Stimulated activated CD8-positive, alpha-beta memory T cell treated with anti-CD3 and anti-CD28 coated beads, Interleukin-4, amount 100 ng/mL, for 1 hour (primary cell): ENCODE results near the gene DOK4.
A peak's percentile ranks its signal among the peaks of the same experiment; 100 is the strongest.

Experiments used
- DNase-seq, 2 donors: peaks; one replicate each; pipeline ENCODE4 v3.0.0-alpha.2; 2020; ENCODE audit warnings: low read depth in 2 of 2, low spot score in 1 of 2

DOK4 gene

DNA sequence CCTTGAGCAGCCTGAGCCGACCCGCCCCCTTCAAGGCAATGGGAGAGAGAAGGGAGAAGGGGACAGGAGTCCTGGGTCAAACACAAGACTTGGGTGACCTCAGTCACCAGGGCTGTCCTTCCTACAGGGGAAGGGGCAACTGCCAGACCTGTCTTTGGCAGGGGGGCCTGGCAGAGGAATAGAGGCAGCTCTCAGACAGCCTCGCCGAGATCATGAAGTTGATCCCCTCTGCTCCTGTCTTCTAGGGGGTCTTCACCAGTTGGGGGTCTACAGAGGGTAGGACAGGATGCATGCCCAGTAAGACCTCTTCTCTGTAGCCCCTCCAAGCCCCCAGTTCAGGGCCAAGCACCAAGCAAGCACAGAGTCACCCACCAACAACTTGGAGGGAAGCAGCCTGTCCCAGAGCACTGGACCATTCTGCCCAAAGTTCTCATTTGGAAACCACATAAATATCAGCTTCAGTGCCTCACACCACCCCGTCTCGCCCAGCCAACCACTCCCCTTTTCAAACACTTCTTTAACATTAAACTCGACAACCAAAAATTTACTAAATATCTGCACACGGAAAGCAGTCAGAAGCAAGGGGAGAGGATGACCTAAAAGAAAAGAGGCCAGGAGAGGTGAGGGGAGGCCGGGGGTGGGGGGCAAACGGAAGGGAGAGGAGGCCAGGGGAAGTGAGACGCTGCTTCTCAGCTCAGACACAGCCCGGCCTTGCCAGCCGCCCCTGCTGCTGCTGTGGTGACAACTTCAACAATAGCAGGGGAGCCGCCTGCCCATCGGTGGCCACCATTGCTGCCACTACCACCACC is 7.7 kb downstream of the DOK4 start:
- DNase-seq: no peak

DNA sequence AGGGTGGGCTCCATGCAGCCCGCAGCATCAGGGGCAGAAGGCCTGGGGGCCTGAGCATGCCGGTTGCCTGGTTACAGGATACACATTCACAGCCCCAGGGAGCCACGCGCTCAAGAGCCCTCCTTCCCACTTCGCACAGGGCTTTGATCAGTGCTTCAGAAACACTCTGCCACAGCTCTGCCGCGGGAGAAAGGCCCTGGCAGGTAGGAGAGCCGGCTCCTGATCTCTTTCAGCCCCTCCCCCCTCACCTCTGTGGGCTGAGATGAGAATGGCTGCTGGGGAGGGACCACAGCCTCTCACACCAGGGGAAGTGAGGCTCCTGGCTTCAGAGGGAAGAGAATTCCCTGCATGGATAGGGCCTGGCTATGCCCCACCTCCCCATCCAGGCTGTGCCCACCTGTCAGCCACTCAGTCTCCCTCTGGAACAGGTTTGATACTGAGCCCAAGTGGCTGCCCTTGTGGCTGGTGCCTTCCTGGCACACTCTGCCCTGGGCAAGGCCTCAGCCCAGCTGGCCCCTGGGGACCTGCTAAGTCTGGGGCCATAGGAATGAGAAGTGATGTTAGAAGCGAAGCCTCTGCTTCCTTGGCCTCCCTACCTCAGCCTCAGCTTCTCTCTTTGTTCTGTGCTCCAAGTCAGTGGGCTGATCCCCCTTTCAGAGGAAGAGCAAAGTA is 8.6 kb downstream of the DOK4 start:
- no peak for DNase-seq

DNA sequence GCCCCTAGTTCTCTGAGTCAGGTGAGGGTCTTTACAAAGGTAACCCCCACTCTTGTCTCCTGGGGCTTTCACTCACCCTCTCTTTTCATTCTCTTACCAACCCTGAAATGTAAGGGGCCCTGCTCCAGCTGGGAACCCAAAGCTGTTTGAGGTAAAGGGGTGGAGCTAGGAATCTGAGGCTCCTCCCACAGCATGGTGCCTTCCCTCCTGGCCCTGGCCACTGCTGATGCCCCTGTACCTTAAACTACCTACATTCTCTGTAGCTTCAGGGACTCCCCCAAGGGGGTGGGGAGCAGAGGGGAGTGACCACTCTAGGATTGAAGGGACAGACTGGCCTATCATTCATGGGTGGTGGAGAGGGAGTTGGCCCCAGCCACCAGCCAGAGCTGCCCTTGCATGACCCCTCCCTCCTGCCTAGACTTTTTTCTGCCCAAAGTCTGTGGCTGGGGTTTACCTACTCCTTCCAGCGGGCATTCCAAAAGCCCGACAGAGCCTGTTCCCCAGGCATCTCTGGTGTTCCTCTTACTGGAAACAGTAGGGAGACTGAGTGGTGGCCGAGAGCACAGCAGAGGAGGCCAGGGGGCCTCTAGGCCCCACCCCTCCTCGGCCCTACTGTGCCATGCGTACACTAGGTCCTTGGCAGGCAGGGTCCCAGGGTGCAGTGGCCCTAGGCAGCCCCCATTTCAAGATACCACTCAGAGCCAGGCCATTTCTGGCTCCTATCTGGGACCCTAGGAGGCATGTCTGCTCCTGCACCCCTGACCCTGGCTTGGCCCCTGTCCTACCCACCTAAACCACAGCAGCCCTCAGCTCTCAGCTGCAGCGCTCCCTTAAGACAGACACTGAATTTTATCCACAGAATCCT is 9.5 kb downstream of the DOK4 start:
- DNase-seq: no peak

DNA sequence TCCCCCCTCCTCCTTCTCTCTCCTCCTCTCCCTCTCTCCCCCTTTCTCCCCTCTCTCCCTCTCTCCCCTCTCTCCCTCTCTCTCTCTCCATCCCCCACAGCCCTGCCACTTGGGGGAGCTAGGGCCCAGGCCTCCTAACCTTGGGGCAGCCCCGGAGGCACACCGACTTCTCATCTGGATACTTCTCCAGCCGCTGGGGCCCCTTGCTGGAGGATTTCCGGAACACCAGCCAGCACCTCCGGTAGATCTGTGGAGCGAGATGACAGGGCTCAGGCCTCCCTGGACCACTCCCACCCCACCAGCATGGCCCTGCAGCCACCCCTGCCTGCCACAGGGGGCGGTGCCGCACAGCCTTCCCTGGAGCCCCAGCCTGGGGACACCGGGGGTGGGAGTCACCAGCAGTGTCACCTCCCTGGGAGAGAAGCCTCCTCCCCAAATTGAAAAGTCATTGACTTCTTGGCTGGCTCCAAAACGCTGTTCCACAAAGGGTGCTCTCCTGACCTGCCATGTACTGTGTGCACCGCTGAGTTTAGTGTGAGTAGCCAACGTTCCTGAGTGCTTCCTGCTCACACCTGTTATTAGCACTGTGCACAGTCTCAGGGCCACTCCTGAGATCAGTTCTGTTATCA is 10.5 kb downstream of the DOK4 start:
- peak; percentile 43 to 44 for DNase-seq

DNA sequence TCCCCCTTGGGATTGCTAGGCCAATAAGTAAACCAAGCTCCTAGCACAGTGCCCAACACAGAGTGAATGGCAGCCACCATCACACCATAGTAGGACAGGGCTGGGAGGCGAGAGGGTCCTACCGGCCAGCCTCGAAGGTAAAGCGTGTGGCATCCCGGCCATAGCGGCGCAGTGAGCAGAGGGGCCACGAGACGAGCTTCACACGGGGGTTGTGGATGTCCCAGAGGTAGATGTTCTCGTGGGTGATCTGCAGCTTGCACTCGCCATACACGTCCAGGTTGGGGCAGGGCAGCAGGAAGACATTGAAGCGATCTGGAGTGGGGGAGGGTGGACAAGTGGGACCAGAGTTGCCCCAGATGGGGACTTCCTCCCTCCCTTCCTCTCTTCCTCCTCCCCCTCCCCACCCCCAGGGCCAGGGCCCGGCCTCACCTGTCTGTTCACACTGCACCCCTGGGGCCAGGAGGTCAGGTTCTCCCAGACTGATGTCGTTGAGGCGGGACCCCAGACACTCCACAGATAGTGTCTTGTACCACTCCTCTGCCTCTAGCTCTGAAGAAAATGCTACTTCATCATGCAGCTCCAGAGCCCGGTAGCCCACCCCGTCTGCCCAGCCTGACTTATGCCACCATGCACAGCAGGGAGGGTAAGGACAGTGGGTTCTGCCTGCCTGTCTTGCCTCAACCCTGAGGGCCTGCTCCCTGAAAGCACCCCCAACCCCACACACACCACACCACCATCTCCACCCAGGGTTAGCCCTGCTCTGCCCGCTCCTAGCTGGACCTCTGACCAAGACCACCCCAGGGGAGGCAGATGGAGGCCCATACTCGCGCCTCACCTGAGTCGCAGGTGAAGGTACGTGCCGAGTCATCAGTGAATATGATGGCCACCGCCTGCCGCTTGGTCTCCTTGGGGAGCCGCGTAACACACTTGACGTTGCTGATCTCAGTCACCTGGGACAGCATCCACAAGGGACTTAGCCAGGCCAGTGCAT is 11.3 kb downstream of the DOK4 start:
- no peak for DNase-seq

DNA sequence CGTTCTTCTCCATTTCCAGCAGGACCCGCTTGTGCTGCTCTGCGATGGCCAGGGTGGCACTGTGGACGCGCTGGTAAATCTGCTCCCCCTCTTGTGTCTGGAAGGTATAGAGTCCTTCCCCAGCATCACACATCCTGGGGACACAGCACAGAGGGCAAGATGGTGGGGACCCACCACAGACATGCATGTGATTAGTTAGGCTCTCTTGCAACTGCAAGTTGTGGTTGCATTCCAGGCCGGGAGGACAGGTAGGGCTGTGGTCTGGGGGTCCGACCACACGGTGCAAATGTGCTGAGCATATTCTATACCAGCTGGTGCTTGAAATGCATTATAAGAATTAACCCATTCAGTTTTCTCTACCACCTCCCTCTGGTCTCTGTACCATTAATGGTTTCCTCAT is 12.4 kb downstream of the DOK4 start:
- DNase-seq: no peak

DNA sequence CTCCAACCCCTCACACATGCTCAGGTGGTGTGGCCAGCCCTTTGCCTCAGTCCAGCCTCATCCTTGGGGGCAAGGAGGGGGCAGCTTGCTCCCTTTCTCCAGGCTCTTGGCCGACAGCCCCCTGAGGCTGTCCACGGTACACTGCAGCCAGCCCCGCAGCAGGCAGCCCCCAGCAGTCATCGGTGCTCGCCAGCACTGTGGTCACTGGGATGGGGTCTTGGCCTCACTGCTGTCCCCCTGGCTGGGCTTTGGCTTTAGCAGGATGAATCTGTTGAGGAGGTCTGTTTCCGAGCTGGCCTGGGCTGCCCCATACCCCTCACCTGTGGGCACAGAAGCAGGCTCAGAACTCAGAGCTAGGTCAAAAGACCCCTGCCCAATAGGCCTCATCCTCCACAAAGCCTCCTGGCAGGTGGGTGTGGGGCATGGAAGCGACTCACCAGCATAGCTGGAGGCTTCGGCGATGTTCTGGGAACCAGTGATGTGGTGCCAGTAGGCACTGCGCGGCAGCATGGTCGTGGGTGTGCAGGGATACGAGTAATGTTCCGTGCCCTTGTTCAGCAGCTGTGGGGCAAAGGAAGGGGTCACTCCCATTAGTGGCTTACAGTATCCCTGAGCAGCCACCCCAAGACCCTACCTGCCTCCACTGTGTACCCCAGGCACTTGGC is 13.0 kb downstream of the DOK4 start:
- DNase-seq: no peak

DNA sequence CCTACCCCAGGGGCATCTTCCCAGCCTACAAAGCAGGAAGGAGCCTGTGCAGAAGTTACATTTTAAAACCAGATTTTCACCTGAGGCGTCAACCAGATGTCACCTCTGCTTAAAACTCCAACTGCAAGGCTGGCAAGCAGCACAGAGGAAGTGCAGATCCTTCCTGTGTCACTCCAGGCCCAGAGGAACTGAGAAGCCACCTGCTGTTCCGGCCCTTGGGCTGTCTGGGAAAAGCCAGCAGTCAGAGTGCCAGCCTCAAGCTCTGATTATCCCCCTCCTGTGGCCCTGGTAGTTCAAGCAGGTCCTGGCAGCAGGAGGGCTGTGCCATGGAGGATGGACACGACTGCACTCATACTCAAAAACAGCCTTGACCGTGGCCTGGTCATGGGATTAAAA is 13.6 kb downstream of the DOK4 start:
- no peak for DNase-seq

DNA sequence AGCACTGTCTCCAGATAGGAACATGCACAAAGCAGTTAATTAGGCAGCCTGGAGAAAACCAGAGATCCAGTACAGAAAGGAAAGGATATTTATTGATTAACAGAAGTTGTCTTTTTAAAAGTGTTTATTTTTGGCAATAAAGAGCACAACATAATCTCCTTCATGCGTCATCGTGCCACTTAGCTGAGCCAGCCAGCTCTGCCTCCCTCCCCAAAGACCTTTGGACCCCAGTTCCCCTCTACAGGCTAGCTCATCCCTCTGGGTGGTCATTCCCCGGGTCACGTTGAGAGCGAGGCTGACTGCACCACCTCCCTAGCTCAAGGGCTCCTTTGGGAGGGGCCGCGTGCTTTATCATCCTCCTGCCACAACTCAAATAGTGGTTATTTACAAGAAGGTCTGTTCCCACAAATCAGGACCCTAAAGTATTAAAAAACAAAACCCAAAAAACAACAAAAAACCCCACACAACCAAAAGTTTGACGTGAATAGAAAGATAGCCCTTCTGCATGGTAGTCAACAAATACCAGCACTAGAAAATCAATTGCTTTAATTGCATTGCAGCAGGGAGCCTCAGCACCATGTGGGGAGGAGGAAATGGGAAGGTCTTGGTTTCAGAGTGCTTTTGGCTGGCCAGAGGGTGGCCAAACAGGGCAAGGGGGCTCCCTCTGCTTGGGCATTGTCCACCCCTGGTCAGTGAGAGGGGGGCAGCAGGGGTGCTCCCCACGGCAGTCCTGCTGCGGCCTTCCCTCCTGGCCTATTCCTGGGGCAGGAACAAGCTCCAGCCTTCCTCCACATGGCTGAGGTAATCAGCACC is 14.2 kb downstream of the DOK4 start:
- no peak for DNase-seq

DNA sequence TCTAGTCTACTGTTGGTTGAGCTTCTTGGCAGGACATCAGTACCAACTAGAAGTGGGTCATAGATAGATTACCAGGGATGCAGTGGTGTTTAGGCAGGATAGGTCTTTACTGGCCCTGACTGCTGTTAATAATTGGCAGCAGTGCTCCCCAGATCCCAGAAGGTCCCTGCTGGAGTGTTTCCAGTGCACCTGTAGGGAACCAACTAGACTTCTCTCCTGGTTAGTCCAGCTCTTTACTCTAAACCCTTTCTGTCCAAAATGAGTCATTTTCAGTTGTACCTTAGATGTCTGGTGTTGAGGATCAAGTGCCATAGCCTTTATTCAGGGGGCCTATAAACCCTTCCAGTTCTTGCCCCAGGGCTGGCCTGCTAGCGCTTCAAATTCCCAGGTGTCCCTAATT is 15.1 kb downstream of the DOK4 start:
- no peak for DNase-seq

DNA sequence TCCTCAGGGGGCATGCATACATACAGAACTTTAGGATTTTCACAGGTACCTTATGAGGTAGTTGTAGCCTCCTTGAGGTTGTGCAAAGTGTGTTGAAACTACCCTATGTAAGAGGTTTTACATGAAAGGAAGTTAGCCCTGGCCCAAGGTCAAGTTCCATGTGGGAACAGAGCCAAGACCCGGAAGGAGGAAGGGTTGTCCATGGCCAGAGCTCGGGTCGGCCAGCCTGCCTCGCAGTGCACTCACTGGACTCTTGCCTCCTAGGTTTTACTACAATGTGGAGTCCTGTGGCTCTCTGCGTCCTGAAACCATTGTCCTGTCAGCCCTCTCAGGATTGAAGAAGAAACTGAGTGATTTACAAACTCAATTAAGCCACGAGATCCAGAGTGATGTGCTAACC is 15.6 kb downstream of the DOK4 start:
- no peak for DNase-seq

DNA sequence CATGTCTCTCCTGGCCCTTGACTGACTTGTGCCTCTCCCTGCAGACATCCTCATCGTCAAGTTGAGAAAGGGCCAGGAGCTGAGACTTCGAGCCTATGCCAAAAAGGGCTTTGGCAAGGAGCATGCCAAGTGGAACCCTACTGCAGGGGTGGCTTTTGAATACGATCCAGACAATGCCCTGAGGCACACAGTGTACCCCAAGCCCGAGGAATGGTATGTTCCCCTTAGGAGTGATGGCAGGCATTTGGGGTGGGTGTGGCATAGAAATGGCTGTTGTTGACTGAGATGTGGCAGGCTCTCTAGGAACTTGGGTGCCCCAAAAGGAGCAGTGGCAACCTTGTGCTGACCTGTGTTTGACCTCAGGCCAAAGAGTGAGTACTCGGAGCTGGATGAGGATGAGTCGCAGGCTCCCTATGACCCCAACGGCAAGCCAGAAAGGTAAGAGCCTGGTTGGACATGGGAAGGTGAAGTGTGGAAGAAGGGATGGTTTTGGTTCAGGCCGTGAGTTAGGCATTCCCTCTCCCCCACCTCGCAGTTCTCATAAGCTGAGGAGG is 16.3 kb downstream of the DOK4 start:
- no peak for DNase-seq

DNA sequence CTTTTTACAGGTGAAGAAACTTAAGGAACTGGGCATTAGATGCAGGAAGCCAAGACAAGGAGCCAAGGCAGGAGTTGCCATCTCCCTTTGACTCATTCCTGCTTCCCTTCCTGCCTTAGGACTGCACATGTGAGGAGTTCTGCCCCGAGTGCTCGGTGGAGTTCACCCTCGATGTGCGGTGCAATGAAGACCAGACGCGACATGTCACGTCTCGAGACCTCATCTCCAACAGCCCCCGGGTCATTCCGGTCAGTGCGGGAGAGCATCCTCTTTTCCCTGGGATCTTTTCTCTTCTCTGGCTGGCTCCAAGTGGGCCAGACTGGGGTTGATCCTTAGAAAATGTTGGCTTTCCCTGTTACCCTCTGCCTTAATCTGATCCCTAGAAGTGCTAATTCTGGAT is 17.2 kb downstream of the DOK4 start:
- no peak for DNase-seq

DNA sequence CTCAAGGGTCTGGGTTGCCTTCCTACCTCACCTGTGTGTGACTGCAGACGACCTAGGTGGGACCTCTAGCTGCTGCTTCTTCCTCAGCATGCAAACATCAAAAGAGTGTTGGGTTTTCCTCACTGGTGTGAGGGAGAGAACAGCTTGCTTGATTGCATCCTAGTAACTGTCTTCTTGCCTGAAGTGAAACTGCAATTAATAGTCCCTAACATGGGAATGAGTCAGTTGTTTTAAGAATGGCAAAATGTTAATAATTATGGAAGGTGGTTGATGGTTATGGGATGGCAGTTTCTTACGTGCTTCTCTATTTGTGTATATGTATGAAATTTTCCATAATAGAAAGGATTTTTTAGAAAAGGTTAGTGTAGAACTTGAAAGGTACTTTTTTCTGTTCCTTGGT is 17.9 kb downstream of the DOK4 start:
- no peak for DNase-seq

DNA sequence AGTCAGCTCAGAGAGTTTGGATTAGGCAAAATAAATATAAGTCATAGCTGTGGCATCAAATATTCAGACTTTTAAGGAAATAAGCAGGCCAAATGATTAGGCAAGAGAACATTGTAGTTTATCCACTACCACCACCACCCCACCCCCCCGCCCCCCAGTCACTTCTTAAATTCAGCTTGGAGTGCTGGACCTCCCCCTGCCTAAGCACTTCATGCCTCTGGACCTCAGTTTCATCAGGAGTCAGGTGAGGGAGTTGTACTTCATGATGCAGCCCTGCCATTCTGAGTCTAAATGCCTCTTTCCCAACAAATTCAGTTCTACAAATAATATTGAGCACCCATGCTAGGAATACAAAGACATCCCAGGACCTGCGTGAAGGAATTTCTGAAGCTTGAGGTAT is 21.8 kb downstream of the DOK4 start:
- DNase-seq: no peak

DNA sequence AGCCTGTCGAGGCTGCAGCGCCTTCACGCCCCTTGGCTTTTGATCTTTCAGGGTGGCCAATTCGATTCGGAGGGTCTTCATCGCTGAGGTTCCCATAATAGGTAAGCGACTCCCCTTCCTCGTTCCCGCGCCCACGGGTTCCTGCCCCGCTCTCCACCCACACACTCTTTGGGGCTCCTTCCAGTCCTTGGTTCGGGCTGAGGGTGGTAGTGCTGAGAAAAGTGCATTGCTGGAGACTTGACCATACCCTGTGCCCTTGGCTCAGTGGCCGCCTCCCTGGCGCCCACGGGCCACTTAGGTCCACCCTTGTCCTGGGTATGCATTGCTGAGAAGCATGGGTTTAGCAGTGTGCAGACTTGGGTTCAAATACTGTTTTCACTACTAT is 23.3 kb downstream of the DOK4 start:
- no peak for DNase-seq

DNA sequence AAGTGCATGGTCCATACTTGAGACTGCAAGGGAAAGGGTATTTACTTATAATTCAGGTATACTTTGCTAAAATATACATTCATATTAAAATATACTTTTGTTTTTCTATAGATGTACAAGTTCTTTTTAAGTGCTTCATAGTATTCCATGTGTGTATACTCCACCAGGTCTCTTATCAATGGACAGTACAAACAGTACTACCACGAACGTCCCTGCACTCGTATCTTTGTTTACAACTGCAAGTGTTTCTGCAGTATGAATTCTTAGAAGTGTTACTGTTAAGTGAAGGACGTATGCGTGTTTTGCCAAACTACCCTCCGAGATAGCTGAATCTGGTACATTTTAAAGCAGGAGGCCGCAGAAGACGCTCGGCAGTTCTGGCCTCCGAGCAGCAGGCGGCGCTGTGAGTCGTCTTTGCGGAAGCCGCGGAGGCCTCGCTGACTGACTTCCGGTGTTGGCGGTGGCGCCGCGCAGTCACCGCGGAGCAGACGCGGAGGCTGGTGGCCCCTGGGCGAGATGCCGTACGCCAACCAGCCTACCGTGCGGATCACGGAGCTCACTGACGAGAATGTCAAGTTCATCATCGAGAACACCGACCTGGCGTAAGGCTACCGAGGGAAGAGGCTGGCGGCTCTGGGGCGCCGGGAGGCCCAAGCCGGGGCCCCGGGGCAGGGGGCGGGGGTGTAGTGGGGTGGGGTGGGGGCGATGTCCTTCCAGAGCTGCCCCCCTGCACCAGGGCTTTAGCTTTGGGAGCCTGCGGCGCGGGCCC is 23.9 kb downstream of the DOK4 start, which contains the start of gene POLR2C:
TSS of gene POLR2C (plus strand) at position 471 of the 769 bp plus-strand sequence. CDS start at position 517, 46 bp downstream.
- peak; percentile 84 to 93 for DNase-seq

DNA sequence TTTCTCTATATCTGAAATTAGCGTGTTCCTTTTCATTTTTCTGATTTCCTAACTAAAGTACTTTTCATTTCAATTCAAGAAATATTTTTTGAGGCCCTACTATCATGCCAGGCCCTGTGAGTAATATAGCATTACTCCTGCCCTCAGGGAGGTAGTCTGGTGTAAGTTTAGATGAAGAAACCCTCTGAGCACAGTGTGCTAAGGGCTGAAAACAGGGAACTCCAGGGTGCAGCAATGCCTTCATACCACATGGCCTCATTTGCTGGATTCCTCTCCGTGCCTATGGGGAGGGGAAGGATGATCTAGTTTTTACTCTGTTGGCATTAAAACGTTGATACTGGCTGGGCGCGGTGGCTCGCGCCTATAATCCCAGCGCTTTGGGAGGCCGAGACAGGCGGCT is 34.3 kb downstream of the DOK4 start:
- DNase-seq: no peak
